Measurements from ENCODE around the gene FGF3.
A peak's percentile ranks its signal among the peaks of the same experiment; 100 is the strongest.

The FGF3 gene

GRCh38 chr11:69803022-69803421 lies 16.2 kb downstream of the FGF3 start:
- no peak for DNase-seq

GRCh38 chr11:69802590-69802989 lies 16.6 kb downstream of the FGF3 start:
- DNase-seq: no peak

DNA sequence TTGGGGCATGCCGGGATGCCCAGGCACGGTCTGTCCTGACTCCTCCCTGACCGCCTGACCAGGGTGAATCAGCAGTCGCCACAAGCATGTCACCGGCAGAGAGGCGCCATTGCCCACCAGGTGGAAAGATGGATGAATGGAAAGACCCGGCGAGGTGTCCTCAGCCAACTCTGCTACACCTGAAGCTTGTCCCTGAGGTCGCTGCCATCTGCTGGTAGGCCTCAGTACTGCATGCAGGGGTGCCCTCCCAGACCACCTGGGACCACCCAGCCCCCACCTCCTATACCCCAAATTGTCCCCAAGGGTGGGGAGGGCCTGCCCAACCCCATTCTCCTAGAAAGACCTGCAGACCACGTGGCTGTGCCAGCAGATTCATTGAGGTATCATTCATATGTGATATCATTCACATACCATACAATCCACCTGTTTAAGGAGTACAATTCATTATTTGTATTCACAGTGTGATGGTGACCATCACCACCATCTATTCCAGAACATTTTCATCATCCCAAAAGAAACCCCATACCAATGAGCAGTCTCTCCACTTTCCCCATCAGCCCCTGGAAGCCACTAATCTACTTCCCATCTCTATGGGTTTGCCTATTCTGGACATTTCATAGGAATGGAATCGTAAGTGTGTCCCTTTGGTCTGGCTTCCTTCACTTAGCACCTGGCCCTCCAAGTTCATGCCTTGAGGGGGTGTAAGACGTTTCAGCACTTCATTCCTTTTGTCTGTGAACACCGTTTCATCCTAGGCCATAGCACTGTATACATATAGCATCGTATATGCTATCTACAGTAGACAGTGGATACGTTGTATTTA lies 17.5 kb downstream of the FGF3 start:
- peak; percentile 32 for DNase-seq

DNA sequence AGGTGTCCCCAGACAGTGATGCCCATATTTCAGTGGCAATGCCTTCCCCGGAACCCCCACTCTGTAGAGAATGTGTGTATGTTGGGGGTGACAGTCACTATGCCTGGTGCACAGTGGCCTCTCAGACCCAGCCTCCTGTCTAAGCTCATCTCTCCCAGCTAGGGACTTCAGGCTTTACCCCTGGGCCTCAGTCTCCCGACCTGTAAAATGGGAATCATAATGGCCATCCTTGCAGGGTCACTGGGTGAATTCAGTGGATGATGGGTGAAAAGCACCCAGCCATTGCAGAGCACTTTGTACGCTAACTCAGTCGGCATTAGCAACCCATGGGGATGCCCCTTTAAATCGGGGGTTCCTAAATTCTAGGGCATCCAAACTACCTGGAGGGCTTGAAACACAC lies 18.9 kb downstream of the FGF3 start:
- DNase-seq: no peak

DNA sequence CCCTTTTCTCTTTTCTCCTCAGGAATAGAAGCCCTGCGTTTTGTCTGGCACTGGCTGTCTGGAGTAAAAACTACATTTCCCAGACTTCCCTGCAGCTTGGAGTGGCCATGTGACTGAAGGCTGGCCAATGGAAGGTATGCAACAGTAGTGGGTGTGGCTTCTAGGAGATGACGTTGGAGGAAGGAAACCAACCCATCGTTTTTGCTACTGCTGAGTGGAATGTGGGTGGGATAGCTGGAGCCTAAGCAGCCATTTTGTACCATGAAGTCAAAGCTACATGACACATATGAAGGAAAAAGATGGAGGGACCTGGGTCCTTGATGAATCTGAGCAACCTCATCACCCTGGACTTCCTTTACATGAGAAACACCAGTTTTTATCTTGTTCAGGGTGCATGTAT lies 19.6 kb downstream of the FGF3 start:
- DNase-seq: peak; percentile 66

DNA sequence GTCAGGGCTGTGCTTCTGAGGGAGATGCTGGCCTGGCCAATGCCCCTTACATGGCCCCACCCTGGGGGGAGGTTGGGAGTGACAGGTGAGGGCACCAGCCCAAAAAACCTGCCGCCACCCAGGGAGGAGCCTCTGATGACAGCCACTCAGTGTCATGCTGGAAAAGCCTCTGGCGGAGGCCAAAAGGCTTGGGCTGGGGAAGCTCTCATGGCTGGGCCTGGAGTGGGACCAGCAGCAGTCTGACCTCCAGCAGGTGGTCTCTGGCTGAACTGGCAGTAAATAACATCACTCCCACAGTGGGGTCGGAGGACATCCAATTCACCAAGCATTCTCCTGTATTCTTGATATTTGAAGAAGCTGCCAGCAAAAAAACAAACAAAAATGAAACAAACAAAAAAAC lies 20.1 kb downstream of the FGF3 start:
- DNase-seq: no peak

GRCh38 chr11:69797737-69798528 lies 21.3 kb downstream of the FGF3 start:
- no peak for DNase-seq

DNA sequence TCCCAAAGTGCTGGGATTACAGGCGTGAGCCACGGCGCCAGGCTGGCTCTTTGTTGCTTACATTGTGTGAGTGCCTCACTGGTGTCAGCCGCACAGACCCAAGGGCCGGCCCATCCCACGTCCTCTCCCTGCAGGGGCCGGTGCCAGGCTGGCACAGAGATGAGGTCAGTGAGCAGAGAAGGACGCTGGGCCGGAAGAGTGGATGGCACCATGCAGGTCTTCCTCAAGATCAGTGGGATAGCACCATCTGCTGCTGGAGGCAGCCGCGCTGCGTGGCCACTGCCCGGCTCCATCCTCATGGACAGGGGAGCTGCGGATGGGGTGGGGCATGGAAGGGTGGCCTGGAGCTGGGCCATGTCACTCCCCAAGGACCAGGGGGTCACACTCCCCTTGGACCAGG lies 22.1 kb downstream of the FGF3 start:
- DNase-seq: no peak

DNA sequence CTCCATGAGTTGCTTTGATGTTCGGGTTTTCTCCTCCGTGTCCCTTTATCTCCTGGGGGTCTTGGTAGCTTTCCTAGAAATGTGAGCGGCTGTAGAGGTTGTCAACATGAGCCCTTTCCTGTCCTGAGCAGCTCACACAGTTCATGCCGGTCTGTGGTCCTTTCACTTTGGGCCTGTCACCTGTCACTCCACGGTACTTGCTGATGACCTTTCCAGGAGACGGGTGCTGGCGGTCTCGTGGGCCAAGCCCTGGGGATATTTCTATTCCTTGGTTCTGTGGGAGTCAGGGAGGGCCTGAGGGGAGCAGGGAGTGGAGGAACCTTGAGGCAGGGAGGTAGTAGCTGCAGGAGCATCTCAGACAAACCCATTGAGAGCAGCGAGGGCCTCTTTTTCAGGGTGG lies 23.2 kb downstream of the FGF3 start:
- DNase-seq: no peak

DNA sequence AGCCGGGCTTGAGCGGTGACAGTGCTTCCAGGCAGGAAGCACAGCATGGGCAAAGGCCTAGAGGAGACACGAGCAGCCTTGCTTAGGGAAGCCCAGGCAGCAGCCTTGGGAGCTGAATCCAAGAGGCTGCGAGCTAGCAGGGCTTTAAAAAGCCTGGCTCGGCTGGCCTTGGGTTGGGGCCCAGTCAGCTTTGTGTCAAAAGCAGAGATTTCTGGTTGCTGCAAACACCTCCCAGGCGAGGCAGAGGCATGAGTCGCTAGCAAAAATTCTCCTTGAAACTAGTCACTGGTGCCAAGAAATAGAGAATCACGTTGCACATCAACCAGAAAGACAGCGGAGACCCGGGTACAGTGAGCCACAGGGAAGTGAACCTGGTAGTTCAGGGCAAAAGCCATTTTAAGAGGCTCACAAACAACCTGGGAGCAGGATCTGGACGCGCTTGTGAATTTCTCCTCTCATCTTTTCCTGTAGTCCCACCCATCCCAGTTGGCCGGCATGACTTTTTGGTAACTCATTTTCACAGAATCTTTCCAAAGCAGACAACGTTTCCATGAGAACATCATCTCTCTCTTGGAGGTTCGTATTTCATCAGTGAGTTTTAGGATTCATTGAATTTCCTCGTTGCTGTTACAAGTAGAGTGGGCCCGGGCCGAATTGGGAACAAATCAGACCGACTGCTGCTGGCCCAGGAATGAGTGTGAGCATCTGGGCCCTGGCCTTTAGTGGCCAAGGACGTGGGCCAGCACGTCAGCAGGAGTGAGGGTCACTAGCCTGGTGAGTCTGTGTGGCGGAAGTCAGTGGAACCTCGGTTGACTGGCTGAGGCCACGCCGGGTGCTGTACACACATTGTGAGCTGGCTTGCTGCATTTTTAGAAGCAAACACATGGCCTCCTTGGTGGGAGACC lies 27.7 kb downstream of the FGF3 start:
- DNase-seq: no peak

GRCh38 chr11:69788956-69789355 lies 30.3 kb downstream of the FGF3 start:
- DNase-seq: no peak

DNA sequence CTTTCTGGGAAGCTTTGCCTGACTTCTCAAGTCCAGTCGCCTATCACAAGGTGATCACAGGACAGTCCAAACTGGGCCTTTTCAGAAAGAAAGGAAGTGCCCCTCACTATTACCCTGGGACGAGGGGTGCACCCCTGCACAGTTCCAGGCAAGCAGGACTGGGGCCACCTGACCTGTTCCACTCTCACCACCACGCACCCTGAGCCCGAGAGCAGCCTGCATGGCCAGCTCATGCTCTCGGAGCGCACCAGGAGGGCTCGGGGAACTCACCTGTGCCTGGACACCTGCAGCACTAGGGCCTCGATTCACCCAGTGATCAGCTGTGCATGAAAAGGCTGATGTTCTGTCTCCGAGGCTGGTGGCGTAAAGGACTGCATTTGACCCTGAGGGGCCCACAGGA lies 31.3 kb downstream of the FGF3 start:
- no peak for DNase-seq

GRCh38 chr11:69787457-69787856 lies 31.8 kb downstream of the FGF3 start:
- no peak for DNase-seq

GRCh38 chr11:69781241-69781640 lies 38.0 kb downstream of the FGF3 start:
- DNase-seq: no peak

DNA sequence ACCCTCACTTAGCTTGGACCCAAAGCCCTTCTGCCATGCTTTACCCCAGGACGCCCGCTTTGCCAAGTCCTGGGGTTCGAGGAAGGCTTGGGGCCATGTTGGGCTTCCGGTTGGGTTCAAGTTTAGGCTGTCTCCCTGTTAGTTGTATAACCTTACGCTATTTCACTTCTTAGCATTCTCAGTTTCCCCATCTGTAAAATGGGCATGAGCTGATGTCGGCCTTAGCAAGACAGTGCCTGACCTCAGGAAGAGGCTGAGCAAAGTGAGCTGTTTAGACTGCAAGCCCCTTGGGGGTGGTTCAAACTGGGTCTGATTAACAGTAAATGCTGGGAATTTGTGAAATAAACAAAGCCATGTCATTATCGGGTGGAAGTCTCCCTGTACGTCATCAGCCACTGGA lies 40.8 kb downstream of the FGF3 start:
- DNase-seq: no peak

- DNase-seq: no peak
Observed at GRCh38 chr11:69775163-69775755, 44.0 kb downstream of the FGF3 start, which contains the start of gene FGF4. Gene FGF4, minus strand, starts transcription at chr11:69775341. Its CDS starts 257 bp downstream, at chr11:69775084.

DNA sequence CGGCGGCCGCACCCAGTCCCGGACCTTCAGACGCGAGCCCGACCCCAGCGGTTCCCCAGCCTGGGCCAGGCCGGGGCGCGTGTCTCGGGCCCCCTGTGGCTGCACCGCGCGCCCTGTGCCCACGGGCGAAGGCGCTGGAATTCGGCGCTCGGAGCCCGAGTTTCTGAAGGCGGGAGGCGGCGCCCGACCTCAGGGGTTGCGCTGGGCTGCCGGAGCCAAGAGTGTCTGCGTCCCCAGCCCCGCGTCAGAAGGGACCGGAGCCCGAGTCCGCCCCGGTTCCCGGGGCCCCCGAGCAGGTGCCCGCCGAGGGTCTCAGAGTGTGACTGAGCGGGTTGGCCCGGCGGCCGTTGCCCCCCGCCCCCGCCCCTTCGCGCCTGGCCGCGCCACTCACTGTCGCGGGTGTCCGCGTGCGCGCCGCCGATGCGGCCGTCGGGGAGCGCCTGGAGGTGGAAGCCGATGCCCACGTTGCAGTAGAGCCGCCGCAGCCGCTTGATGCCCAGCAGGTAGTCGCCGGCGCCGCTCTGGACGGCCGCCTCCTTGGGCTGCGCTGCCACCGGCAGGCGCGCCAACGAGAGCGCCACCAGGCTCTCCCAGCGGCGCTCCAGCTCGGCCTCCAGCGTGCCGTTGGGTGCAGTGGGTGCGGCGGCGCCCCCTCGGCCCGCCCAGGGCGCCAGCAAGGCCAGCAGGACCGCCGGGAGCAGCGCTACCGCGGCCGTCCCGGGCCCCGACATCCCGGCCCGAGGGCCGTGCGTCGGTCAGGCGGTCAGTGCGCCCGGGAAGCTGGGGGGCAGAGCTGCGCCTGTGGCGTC lies 44.7 kb downstream of the FGF3 start:
- no peak for DNase-seq

GRCh38 chr11:69773626-69774353 lies 45.4 kb downstream of the FGF3 start:
- DNase-seq: no peak

DNA sequence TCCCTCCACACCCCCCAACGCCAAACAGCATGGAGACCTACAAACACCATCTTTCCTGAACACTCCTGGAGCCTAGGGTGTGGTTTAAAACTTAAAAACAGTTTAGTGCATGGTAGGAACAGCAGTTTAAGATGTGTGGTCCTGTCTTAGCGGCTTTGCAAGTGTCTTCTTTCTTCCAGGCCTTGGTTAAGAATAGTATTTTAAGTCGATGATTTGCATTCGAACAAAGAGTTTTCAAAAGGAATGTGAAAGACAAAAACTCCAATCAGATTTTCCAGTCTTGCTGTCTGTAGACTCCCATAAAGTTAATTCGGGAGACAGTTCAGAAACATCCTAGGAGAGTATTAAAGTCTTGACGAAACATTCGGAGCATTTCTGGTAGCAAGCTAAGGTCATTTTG lies 47.8 kb downstream of the FGF3 start:
- DNase-seq: no peak

DNA sequence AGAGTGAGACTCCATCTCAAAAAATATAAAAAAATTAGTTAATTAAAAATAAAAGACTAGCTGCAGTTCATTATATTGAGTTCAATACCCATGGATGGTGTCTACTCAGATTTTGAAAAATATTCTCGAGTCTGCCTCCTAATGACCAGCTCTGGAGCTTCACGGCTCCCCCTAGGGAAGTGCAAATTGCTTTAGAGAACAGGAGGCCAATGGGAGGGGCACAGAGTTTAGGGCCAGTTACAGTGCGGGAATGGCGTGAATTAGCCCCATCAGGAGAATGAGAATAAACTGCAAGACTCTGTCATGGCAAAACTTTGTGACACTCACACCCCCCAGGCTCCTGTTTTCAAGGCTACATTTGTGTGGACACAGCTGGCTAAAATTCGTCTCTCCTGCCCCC lies 48.7 kb downstream of the FGF3 start:
- DNase-seq: no peak

- DNase-seq: no peak
Observed at GRCh38 chr11:69765498-69765995, 53.7 kb downstream of the FGF3 start.
